GM21786 (cell line): Measurements from ENCODE around the gene PHF2.

ENCODE experiments used
- ATAC-seq: cut with Tn5 transposase; IDR thresholded peaks from one replicate; pipeline ENCODE4 v1.9.1; 2021; ENCODE audit not compliant: unreplicated experiment

PHF2 gene

GRCh38 chr9:93585695-93586094, 9.3 kb downstream of the PHF2 start:
- ATAC-seq: no peak

- no peak for ATAC-seq
These were observed 10.1 kb downstream of the PHF2 start for GRCh38 chr9:93586290-93587057.

- no peak for ATAC-seq
These were observed 10.9 kb downstream of the PHF2 start for GRCh38 chr9:93587284-93587650.

GRCh38 chr9:93587651-93588347, 11.4 kb downstream of the PHF2 start:
- no peak for ATAC-seq

- no peak for ATAC-seq
These were observed 12.5 kb downstream of the PHF2 start for GRCh38 chr9:93588641-93589609.

GRCh38 chr9:93589688-93590087, 13.3 kb downstream of the PHF2 start:
- ATAC-seq: no peak

GRCh38 chr9:93590609-93591234, 14.3 kb downstream of the PHF2 start:
- no peak for ATAC-seq

GRCh38 chr9:93591301-93592007, 15.1 kb downstream of the PHF2 start:
- no peak for ATAC-seq

- ATAC-seq: no peak
These were observed 15.7 kb downstream of the PHF2 start for GRCh38 chr9:93592008-93592642.

- no peak for ATAC-seq
These were observed 16.2 kb downstream of the PHF2 start for GRCh38 chr9:93592643-93593021.

- no peak for ATAC-seq
These were observed 16.8 kb downstream of the PHF2 start for GRCh38 chr9:93593144-93593658.

- ATAC-seq: no peak
These were observed 17.8 kb downstream of the PHF2 start for GRCh38 chr9:93594041-93594756.

GRCh38 chr9:93595461-93595860, 19.1 kb downstream of the PHF2 start:
- no peak for ATAC-seq

- ATAC-seq: no peak
These were observed 19.5 kb downstream of the PHF2 start for GRCh38 chr9:93595861-93596365.

- ATAC-seq: no peak
These were observed 20.0 kb downstream of the PHF2 start for GRCh38 chr9:93596399-93596798.

GRCh38 chr9:93597142-93597706, 20.8 kb downstream of the PHF2 start:
- no peak for ATAC-seq

GRCh38 chr9:93597871-93598646, 21.7 kb downstream of the PHF2 start:
- ATAC-seq: no peak
